Large intestine (tissue), 3 donors: ENCODE measurements around the gene BDKRB1. TPM values are rescaled to one million over a fixed set of nuclear protein-coding genes. Genes with fewer than 3 reads are reported as not detected.
"Not testable (repeated sequence)": the region's sequence is repeated elsewhere in the genome, so short reads cannot be mapped to it uniquely, and the experiment has no call there.

Experiments
- DNase-seq, 2 donors: peaks; one replicate each; pipeline versions ENCODE4 v3.0.0 to v3.0.0-alpha.2; 2013
- H3K27ac ChIP-seq: one replicate; pipeline ENCODE4 v1.5.1; 2013; ENCODE audit warnings: low read length
- H3K27me3 ChIP-seq: 2 replicates; pipeline ENCODE4 v1.6.1; 2013; ENCODE audit warnings: low read length; ENCODE audit not compliant: control insufficient read depth, insufficient read depth
- H3K36me3 ChIP-seq: 2 replicates; pipeline ENCODE4 v1.6.1; 2013; ENCODE audit warnings: low read length; ENCODE audit not compliant: control insufficient read depth, insufficient read depth
- H3K4me1 ChIP-seq: one replicate; pipeline ENCODE4 v1.6.1; 2013; ENCODE audit warnings: low read length; ENCODE audit not compliant: control insufficient read depth, insufficient read depth
- H3K4me3 ChIP-seq: one replicate; pipeline ENCODE4 v1.5.1; 2013; ENCODE audit warnings: low read length
- H3K9me3 ChIP-seq: one replicate; pipeline ENCODE4 v1.6.1; 2013; ENCODE audit warnings: mild to moderate bottlenecking, low read depth, low read length, moderate library complexity; ENCODE audit not compliant: control insufficient read depth
- WGBS: methylation state at CpG from one replicate; pipeline ENCODE4 v1.1.5; 2013; ENCODE audit warnings: low lambda C conversion rate; ENCODE audit not compliant: insufficient coverage; 5-methylcytosine and 5-hydroxymethylcytosine counted together
- polyA plus RNA-seq: library from polyadenylated mRNA; unstranded; fragments of 120-200 nt; gene quantifications from one replicate; pipeline ENCODE4 v1.2.1, GENCODE V29; 2013

Gene BDKRB1
- polyA plus RNA-seq, 1 donor = 5.4 TPM

- H3K9me3 ChIP-seq = peaks cover 12% of the 10 kb centered on the region
- H3K4me3 ChIP-seq, DNase-seq, H3K27ac ChIP-seq, H3K27me3 ChIP-seq: not testable (repeated sequence)
- WGBS = 100% methylated on average over 1 of the region's 3 CpGs
- peaks cover 16% of the 10 kb centered on the region for H3K4me1 ChIP-seq
- peaks cover 15% of the 10 kb centered on the region for H3K36me3 ChIP-seq
Measured at GRCh38 chr14:96245074-96245473, 10.9 kb upstream of the BDKRB1 start.

- no CpG with 5 or more reads among the region's 3 CpGs for WGBS
Measured at GRCh38 chr14:96245710-96246538, 10.1 kb upstream of the BDKRB1 start.

GRCh38 chr14:96246539-96246847 lies 9.5 kb upstream of the BDKRB1 start:
- Histone ChIP-seq H3K4me1 (peaks cover 5% of the 10 kb centered on the region), H3K9me3 (no peaks in the 10 kb centered on the region), H3K27ac (no peak overlapping the region), H3K27me3 (no peaks in the 10 kb centered on the region), H3K4me3 (no peak overlapping the region), H3K36me3 (peaks cover 4% of the 10 kb centered on the region)
- WGBS = no CpG with 5 or more reads among the region's 1 CpG
- DNase-seq = peak; percentile 66 to 74

More at GRCh38 chr14:96245710-96246538, 10.1 kb upstream of the BDKRB1 start:
- peaks cover 5% of the 10 kb centered on the region for H3K9me3 ChIP-seq
- H3K27me3 ChIP-seq = no peaks in the 10 kb centered on the region
- no peak overlapping the region for H3K27ac ChIP-seq
- H3K4me3 ChIP-seq = no peak overlapping the region
- peaks cover 7% of the 10 kb centered on the region for H3K4me1 ChIP-seq
- H3K36me3 ChIP-seq = peaks cover 10% of the 10 kb centered on the region
- DNase-seq = no peak

GRCh38 chr14:96247031-96247430 lies 9.0 kb upstream of the BDKRB1 start:
- DNase-seq = no peak
- no peaks in the 10 kb centered on the region for H3K36me3 ChIP-seq
- H3K27ac ChIP-seq = no peak overlapping the region
- WGBS = no CpG with 5 or more reads among the region's 6 CpGs
- peaks cover 7% of the 10 kb centered on the region for H3K4me1 ChIP-seq
- H3K9me3 ChIP-seq = no peaks in the 10 kb centered on the region
- no peaks in the 10 kb centered on the region for H3K27me3 ChIP-seq
- H3K4me3 ChIP-seq = no peak overlapping the region

GRCh38 chr14:96249029-96249428 lies 7.0 kb upstream of the BDKRB1 start:
- no peaks in the 10 kb centered on the region for H3K9me3 ChIP-seq
- H3K4me1 ChIP-seq = peaks cover 12% of the 10 kb centered on the region
- no peak overlapping the region for H3K27ac ChIP-seq
- no peak overlapping the region for H3K4me3 ChIP-seq
- no peaks in the 10 kb centered on the region for H3K27me3 ChIP-seq
- no peak for DNase-seq
- H3K36me3 ChIP-seq = no peaks in the 10 kb centered on the region
- no CpG with 5 or more reads among the region's 5 CpGs for WGBS

- WGBS = no CpG with 5 or more reads among the region's 3 CpGs
- no peak overlapping the region for H3K27ac ChIP-seq
- no peaks in the 10 kb centered on the region for H3K9me3 ChIP-seq
- H3K36me3 ChIP-seq = no peaks in the 10 kb centered on the region
- H3K4me3 ChIP-seq = no peak overlapping the region
- H3K27me3 ChIP-seq = no peaks in the 10 kb centered on the region
- no peak for DNase-seq
- peaks cover 12% of the 10 kb centered on the region for H3K4me1 ChIP-seq
Measured at GRCh38 chr14:96250485-96250884, 5.5 kb upstream of the BDKRB1 start.

GRCh38 chr14:96251656-96252155 lies 4.3 kb upstream of the BDKRB1 start:
- WGBS = no CpG with 5 or more reads among the region's 4 CpGs
- Histone ChIP-seq H3K36me3 (no peaks in the 10 kb centered on the region), H3K9me3 (no peaks in the 10 kb centered on the region), H3K27ac (no peak overlapping the region), H3K27me3 (no peaks in the 10 kb centered on the region), H3K4me1 (peaks cover 12% of the 10 kb centered on the region), H3K4me3 (no peak overlapping the region)
- DNase-seq = no peak

- DNase-seq = no peak
- H3K27ac ChIP-seq = no peak overlapping the region
- H3K36me3 ChIP-seq = no peaks in the 10 kb centered on the region
- no peaks in the 10 kb centered on the region for H3K9me3 ChIP-seq
- peaks cover 12% of the 10 kb centered on the region for H3K4me1 ChIP-seq
- H3K27me3 ChIP-seq = no peaks in the 10 kb centered on the region
- no CpG with 5 or more reads among the region's 19 CpGs for whole genome bisulfite sequencing
- H3K4me3 ChIP-seq = no peak overlapping the region
Measured at GRCh38 chr14:96252323-96252998, 3.5 kb upstream of the BDKRB1 start.

GRCh38 chr14:96252999-96253539 lies 2.9 kb upstream of the BDKRB1 start:
- DNase-seq = peak in 1 of 2 donors; percentile 37
- Histone ChIP-seq H3K27ac (no peak overlapping the region), H3K36me3 (no peaks in the 10 kb centered on the region), H3K27me3 (no peaks in the 10 kb centered on the region), H3K4me3 (no peak overlapping the region), H3K4me1 (peaks cover 12% of the 10 kb centered on the region), H3K9me3 (no peaks in the 10 kb centered on the region)
- no CpG with 5 or more reads among the region's 9 CpGs for WGBS

- 60% methylated on average over 2 of the region's 11 CpGs for WGBS
- H3K27ac ChIP-seq = no peak overlapping the region
Measured at GRCh38 chr14:96254687-96255086, 1.3 kb upstream of the BDKRB1 start.

More at GRCh38 chr14:96254687-96255086, 1.3 kb upstream of the BDKRB1 start:
- H3K4me3 ChIP-seq = no peak overlapping the region
- peaks cover 7% of the 10 kb centered on the region for H3K4me1 ChIP-seq
- no peaks in the 10 kb centered on the region for H3K9me3 ChIP-seq
- H3K27me3 ChIP-seq = no peaks in the 10 kb centered on the region
- DNase-seq = no peak
- no peaks in the 10 kb centered on the region for H3K36me3 ChIP-seq
